HCT116 (cell line): ENCODE results near the gene CD59. TPM values are rescaled to one million over a fixed set of nuclear protein-coding genes. Genes with fewer than 3 reads are reported as not detected.

ENCODE experiments used
- ATAC-seq: fragments of 200-7000 bp; cut with Tn5 transposase; 2 replicates; pipeline ENCODE4 v1.9.1; 2020; ENCODE audit warnings: mild to moderate bottlenecking, moderate library complexity
- BruUV-seq: library from RNA; stranded (reverse); fragments of 400-500 nt; replicated peaks from 2 replicates; lab custom pipeline; 2021; lab: Mats Ljungman, UMichigan
- CTCF ChIA-PET: fragments of 300-600 bp; sonication (Branson Sonifier 250); formaldehyde crosslinking; loops from one replicate; lab custom pipeline; 2021; ENCODE audit warnings: antibody characterized with exemption; lab: Charles Lee
- POLR2A ChIA-PET: fragments of 300-600, 350-600 bp; sonication (Branson Sonifier 250); formaldehyde crosslinking; loops from one replicate; lab custom pipeline; 2021; ENCODE audit warnings: antibody characterized with exemption; lab: Charles Lee
- RAD21 ChIA-PET, 2 experiments: fragments of 300-600 bp; sonication (Branson Sonifier 250); formaldehyde crosslinking; loops; one replicate each; lab custom pipeline; 2023; ENCODE audit warnings: low total read pairs in 2 of 2; ENCODE audit not compliant: uncharacterized antibody in 2 of 2, unreplicated experiment in 2 of 2, low non-redundant PET in 1 of 2; lab: Charles Lee
- DNase-seq: peaks from one replicate; pipeline ENCODE4 v3.0.0-alpha.2; 2010; ENCODE audit warnings: low read depth, low spot score
- H2AFZ ChIP-seq: fragments of 200-600 bp; shearing (Covaris generic), sonication (generic); 2 replicates; pipeline ENCODE4 v1.6.1; 2017; ENCODE audit warnings: low read depth, mixed run types, mixed read lengths, antibody characterized with exemption, low read length; ENCODE audit not compliant: poor library complexity, severe bottlenecking
- H3K27ac ChIP-seq: 2 replicates; pipeline ENCODE4 v1.5.1; 2012; ENCODE audit warnings: low read depth, low read length
- H3K27me3 ChIP-seq: fragments of 200-600 bp; sonication (generic); 2 replicates; pipeline ENCODE4 v1.6.1; 2016; ENCODE audit warnings: mixed run types, low read length, mixed read lengths; ENCODE audit not compliant: insufficient read depth
- H3K36me3 ChIP-seq, 2 experiments: fragments of 200-500 bp in 1 of 2; fragments of 200-600 bp in 1 of 2; sonication (Bioruptor generic) in 1 of 2; sonication (generic) in 1 of 2; 2 replicates each; pipeline versions ENCODE4 v1.5.1 to v1.6.1; 2014 to 2016; ENCODE audit warnings: low read length in 2 of 2, inconsistent platforms in 1 of 2, mixed read lengths in 1 of 2, mixed run types in 1 of 2; ENCODE audit not compliant: insufficient read depth in 2 of 2, control insufficient read depth in 1 of 2
- H3K4me1 ChIP-seq, 2 experiments: fragments of 200-600 bp in 1 of 2; sonication (generic) in 1 of 2; 2 replicates each; pipeline versions ENCODE4 v1.5.1 to v1.6.1; 2012 to 2017; ENCODE audit warnings: low read length in 2 of 2, inconsistent platforms in 1 of 2, mild to moderate bottlenecking in 1 of 2, mixed read lengths in 1 of 2, mixed run types in 1 of 2, moderate library complexity in 1 of 2; ENCODE audit not compliant: insufficient read depth in 2 of 2, control insufficient read depth in 1 of 2
- H3K4me2 ChIP-seq: fragments of 200-600 bp; sonication (generic); 2 replicates; pipeline ENCODE4 v1.6.1; 2017; ENCODE audit warnings: mixed run types, low read length, mixed read lengths
- H3K4me3 ChIP-seq, 2 experiments: fragments of 200-600 bp in 1 of 2; sonication (generic) in 1 of 2; replicated peaks in 1 of 2; 2 replicates each; pipeline ENCODE4 v1.5.1; 2011 to 2016; ENCODE audit warnings: low read length in 2 of 2, control low read depth in 1 of 2, low read depth in 1 of 2, mild to moderate bottlenecking in 1 of 2, mixed read lengths in 1 of 2, mixed run types in 1 of 2
- H3K79me2 ChIP-seq: fragments of 200-600 bp; sonication (generic); 2 replicates; pipeline ENCODE4 v1.6.1; 2017; ENCODE audit warnings: mild to moderate bottlenecking, mixed run types, low read length, moderate library complexity, mixed read lengths; ENCODE audit not compliant: insufficient read depth
- H3K9ac ChIP-seq: fragments of 200-600 bp; sonication (generic); 2 replicates; pipeline ENCODE4 v1.6.1; 2016; ENCODE audit warnings: low read length, mixed read lengths
- H3K9me2 ChIP-seq: fragments of 200-600 bp; sonication (generic), shearing (Covaris generic); 2 replicates; pipeline ENCODE4 v1.6.1; 2017; ENCODE audit warnings: mixed run types, mild to moderate bottlenecking, moderate library complexity; ENCODE audit not compliant: insufficient read depth
- H3K9me3 ChIP-seq, 2 experiments: fragments of 200-500 bp in 1 of 2; fragments of 200-600 bp in 1 of 2; sonication (Bioruptor generic) in 1 of 2; sonication (generic) in 1 of 2; 2 replicates each; pipeline ENCODE4 v1.6.1; 2014 to 2017; ENCODE audit warnings: low read length in 2 of 2, mixed read lengths in 2 of 2, inconsistent platforms in 1 of 2, low read depth in 1 of 2, mild to moderate bottlenecking in 1 of 2, mixed run types in 1 of 2, moderate library complexity in 1 of 2; ENCODE audit not compliant: control insufficient read depth in 1 of 2, insufficient read depth in 1 of 2
- H4K20me1 ChIP-seq: fragments of 200-600 bp; sonication (generic), shearing (Covaris generic); 2 replicates; pipeline ENCODE4 v1.6.1; 2017; ENCODE audit warnings: mixed run types, mild to moderate bottlenecking, moderate library complexity; ENCODE audit not compliant: insufficient read depth
- ATF3 ChIP-seq: IDR thresholded peaks from 2 replicates; pipeline ENCODE4 v1.6.1; 2012
- CBX3 ChIP-seq: IDR thresholded peaks from 2 replicates; pipeline ENCODE4 v1.6.1; 2012; ENCODE audit warnings: low read depth
- EGR1 ChIP-seq: IDR thresholded peaks from 2 replicates; pipeline ENCODE4 v1.6.1; 2012; ENCODE audit warnings: low read depth
- EZH2 ChIP-seq: fragments of 200-600 bp; sonication (generic); IDR thresholded peaks from 2 replicates; pipeline ENCODE4 v1.6.1; 2017; ENCODE audit warnings: antibody characterized with exemption, mixed run types
- EZH2phosphoT487 ChIP-seq: fragments of 200-600 bp; IDR thresholded peaks from 2 replicates; pipeline ENCODE4 v1.6.1; 2018; ENCODE audit warnings: antibody characterized with exemption, borderline replicate concordance
- FOSL1 ChIP-seq: IDR thresholded peaks from 2 replicates; pipeline ENCODE4 v1.6.1; 2012; ENCODE audit warnings: low read depth
- JUND ChIP-seq: IDR thresholded peaks from 2 replicates; pipeline ENCODE4 v1.6.1; 2012
- POLR2A ChIP-seq: IDR thresholded peaks from 2 replicates; pipeline ENCODE4 v1.7.0; 2011; ENCODE audit warnings: borderline replicate concordance; ENCODE audit not compliant: insufficient read depth, insufficient read length; ENCODE audit errors: extremely low read depth
- POLR2AphosphoS5 ChIP-seq: IDR thresholded peaks from 2 replicates; pipeline ENCODE4 v1.6.1; 2011; ENCODE audit warnings: mild to moderate bottlenecking, low read depth, low read length, moderate library complexity
- SP1 ChIP-seq: IDR thresholded peaks from 2 replicates; pipeline ENCODE4 v1.6.1; 2012; ENCODE audit warnings: low read depth
- TCF7L2 ChIP-seq: IDR thresholded peaks from 2 replicates; pipeline ENCODE4 v1.7.0; 2011; ENCODE audit warnings: borderline replicate concordance, inconsistent platforms; ENCODE audit not compliant: insufficient read depth, insufficient read length; ENCODE audit errors: extremely low read depth
- ZBTB33 ChIP-seq: IDR thresholded peaks from 2 replicates; pipeline ENCODE4 v1.6.1; 2011; ENCODE audit warnings: mild to moderate bottlenecking, low read length, moderate library complexity; ENCODE audit not compliant: insufficient replicate concordance; ENCODE audit errors: extremely low read depth
- ZFX ChIP-seq: fragments of 450-650 bp; IDR thresholded peaks from 2 replicates; pipeline ENCODE4 v1.6.1; 2017
- ZNF274 ChIP-seq: fragments of 200-500 bp; sonication (Bioruptor generic); IDR thresholded peaks from 2 replicates; pipeline ENCODE4 v1.6.1; 2014; ENCODE audit warnings: mild to moderate bottlenecking, low read depth, low read length, inconsistent platforms
- intact Hi-C: fragments of 100-400 bp; cut with micrococcal nuclease; formaldehyde crosslinking; loops from 2 replicates; pipeline ENCODE4 v1.10.0; 2022
- total RNA-seq: library from RNA; stranded (reverse); gene quantifications from one replicate; pipeline ENCODE4 v1.2.1, GENCODE V29; 2021; ENCODE audit not compliant: unreplicated experiment
- TF ChIP-seq, protein P1 (sequence below): IDR thresholded peaks from 2 replicates; pipeline ENCODE4 v1.6.1; 2012; ENCODE audit warnings: low read depth

The CD59 gene
- total RNA-seq, 1 experiment from 2014 or later = 122 TPM

- no TSS peak for BruUV-seq
- H3K4me2 ChIP-seq = peak overlapping the region; percentile 79; the same call in 1 of the 2 replicates
- H3K27me3 ChIP-seq = no peaks in the 10 kb centered on the region
- intact Hi-C loops = no loop called here
- peaks cover 13 to 19% of the 10 kb centered on the region in 2 experiments for H3K36me3 ChIP-seq
- no peak for DNase-seq
- no peak for ATAC-seq
- no peak overlapping the region for H3K9ac ChIP-seq
- H4K20me1 ChIP-seq = no peaks in the 10 kb centered on the region; the same call in 1 of the 2 replicates
- peaks cover 7 to 31% of the 10 kb centered on the region in 2 experiments; a peak in 3 of 4 replicates for H3K4me1 ChIP-seq
- no peak overlapping the region for H3K27ac ChIP-seq
- H3K9me2 ChIP-seq = no peaks in the 10 kb centered on the region
- POLR2A ChIA-PET = no interaction called here
- no peaks in the 10 kb centered on the region for H3K9me3 ChIP-seq
- RAD21 ChIA-PET = no interaction called here
- CTCF ChIA-PET = no interaction called here
- H3K79me2 ChIP-seq = peaks cover 18% of the 10 kb centered on the region
- no peak overlapping the region for H3K4me3 ChIP-seq
- H2AFZ ChIP-seq = no peak overlapping the region
- TF ChIP-seq JUND (no peak), CBX3 (no peak), TCF7L2 (no peak), POLR2A (no peak), EZH2 (no peak), EGR1 (no peak)
- TF ChIP-seq, all 23 proteins: peak for 0
These were observed 36.1 kb upstream of the CD59 start for GRCh38 chr11:33772300-33772699.

DNA sequence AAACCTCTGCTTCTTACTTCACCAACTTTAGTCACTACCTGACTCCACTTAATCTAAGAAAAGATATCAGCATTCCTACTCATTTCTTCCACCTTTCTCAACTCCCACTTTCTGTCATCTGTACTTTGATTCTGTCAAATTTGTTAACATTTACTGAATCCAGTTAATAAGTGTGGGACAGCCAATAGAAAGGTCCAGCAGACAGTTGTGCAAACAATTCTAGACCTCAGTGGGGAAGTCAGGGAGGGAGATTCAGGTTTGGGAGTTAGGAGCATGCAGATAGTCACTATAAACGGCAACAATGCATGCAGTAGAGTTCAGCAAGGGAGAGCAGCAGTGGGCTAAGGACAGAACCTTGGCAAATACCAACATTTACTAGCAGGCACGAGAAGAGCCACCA, 34.0 kb upstream of the CD59 start:
- ChIA-PET RAD21 (no interaction called here), CTCF (no interaction called here), POLR2A (no interaction called here)
- no peak overlapping the region for H3K4me3 ChIP-seq
- no peaks in the 10 kb centered on the region for H3K9me3 ChIP-seq
- ATAC-seq (no peak), DNase-seq (no peak)
- H3K27ac ChIP-seq = no peak overlapping the region
- no peaks in the 10 kb centered on the region for H3K9me2 ChIP-seq
- H2AFZ ChIP-seq = no peak overlapping the region
- no peaks in the 10 kb centered on the region; the same call in 1 of the 2 replicates for H4K20me1 ChIP-seq
- no peak overlapping the region for H3K9ac ChIP-seq
- H3K79me2 ChIP-seq = peaks cover 18% of the 10 kb centered on the region
- TF ChIP-seq, protein P1, sequence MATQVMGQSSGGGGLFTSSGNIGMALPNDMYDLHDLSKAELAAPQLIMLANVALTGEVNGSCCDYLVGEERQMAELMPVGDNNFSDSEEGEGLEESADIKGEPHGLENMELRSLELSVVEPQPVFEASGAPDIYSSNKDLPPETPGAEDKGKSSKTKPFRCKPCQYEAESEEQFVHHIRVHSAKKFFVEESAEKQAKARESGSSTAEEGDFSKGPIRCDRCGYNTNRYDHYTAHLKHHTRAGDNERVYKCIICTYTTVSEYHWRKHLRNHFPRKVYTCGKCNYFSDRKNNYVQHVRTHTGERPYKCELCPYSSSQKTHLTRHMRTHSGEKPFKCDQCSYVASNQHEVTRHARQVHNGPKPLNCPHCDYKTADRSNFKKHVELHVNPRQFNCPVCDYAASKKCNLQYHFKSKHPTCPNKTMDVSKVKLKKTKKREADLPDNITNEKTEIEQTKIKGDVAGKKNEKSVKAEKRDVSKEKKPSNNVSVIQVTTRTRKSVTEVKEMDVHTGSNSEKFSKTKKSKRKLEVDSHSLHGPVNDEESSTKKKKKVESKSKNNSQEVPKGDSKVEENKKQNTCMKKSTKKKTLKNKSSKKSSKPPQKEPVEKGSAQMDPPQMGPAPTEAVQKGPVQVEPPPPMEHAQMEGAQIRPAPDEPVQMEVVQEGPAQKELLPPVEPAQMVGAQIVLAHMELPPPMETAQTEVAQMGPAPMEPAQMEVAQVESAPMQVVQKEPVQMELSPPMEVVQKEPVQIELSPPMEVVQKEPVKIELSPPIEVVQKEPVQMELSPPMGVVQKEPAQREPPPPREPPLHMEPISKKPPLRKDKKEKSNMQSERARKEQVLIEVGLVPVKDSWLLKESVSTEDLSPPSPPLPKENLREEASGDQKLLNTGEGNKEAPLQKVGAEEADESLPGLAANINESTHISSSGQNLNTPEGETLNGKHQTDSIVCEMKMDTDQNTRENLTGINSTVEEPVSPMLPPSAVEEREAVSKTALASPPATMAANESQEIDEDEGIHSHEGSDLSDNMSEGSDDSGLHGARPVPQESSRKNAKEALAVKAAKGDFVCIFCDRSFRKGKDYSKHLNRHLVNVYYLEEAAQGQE = no peak
- no peak for TF ChIP-seq ZBTB33
- TF ChIP-seq EZH2phosphoT487 = no peak
- no peak for TF ChIP-seq ATF3
- no peak for TF ChIP-seq JUND
- no peak for TF ChIP-seq POLR2AphosphoS5
- no peak for TF ChIP-seq ZNF274
- TF ChIP-seq ZFX = no peak
- TF ChIP-seq SP1 = no peak
- TF ChIP-seq EGR1 = no peak
- TF ChIP-seq FOSL1 = no peak
- H3K36me3 ChIP-seq = peaks cover 19 to 28% of the 10 kb centered on the region in 2 experiments
- H3K27me3 ChIP-seq = no peaks in the 10 kb centered on the region
- no peak overlapping the region for H3K4me2 ChIP-seq
- intact Hi-C loops = no loop called here
- no TSS peak for BruUV-seq
- peaks cover 7 to 31% of the 10 kb centered on the region in 2 experiments; a peak in 3 of 4 replicates for H3K4me1 ChIP-seq
